Measurements from ENCODE around the gene SMC1B. TPM values are rescaled to one million over a fixed set of nuclear protein-coding genes. Genes with fewer than 3 reads are reported as not detected.
"Not testable (repeated sequence)": the region's sequence is repeated elsewhere in the genome, so short reads cannot be mapped to it uniquely, and the experiment has no call there.

SMC1B gene
- total RNA-seq, 1 donor from 2014 or later = not detected

- Mint-ChIP-seq H3K9me3 (ENCODE audit: unreplicated experiment) (no peaks in the 10 kb centered on the region), H3K4me1 (ENCODE audit: unreplicated experiment) (peaks cover 18% of the 10 kb centered on the region), H3K36me3 (ENCODE audit: low read depth, unreplicated experiment) (no peaks in the 10 kb centered on the region), H3K27ac (ENCODE audit: unreplicated experiment) (no peak overlapping the region), H3K27me3 (ENCODE audit: unreplicated experiment) (peaks cover 3% of the 10 kb centered on the region), H3K4me3 (ENCODE audit: unreplicated experiment) (no peak overlapping the region)
- no peak for TF ChIP-seq CTCF (IDR thresholded peaks at IDR 0.05; ENCODE audit: unreplicated experiment)
- DNase-seq (ENCODE audit: low spot score) = no peak
Observed at GRCh38 chr22:45444168-45444567, 30.8 kb upstream of the SMC1B start.

DNA sequence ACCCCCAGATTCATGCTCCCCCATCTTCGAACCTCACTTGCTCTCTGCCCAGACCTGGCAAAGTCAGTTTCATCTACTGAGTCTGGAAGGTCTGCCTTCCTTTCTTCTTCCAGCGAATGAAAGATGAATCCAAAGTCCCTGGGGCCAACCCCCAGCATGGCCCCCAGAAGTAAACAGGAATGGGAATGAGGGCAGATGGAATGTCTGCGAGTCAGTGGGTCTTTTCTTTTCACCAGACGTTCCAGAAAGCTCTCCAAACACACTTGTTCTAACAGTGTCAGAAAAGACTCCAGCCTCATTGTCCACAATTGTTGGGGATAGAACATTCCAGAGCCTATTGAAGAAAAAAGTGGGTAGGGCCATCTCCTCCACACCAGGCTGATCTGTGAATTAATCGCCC is 28.7 kb upstream of the SMC1B start:
- TF ChIP-seq CTCF (IDR thresholded peaks at IDR 0.05; ENCODE audit: unreplicated experiment) = no peak
- peaks cover 18% of the 10 kb centered on the region for H3K4me1 Mint-ChIP-seq (ENCODE audit: unreplicated experiment)
- peaks cover 6% of the 10 kb centered on the region for H3K27me3 Mint-ChIP-seq (ENCODE audit: unreplicated experiment)
- H3K27ac Mint-ChIP-seq (ENCODE audit: unreplicated experiment) = no peak overlapping the region
- no peaks in the 10 kb centered on the region for H3K9me3 Mint-ChIP-seq (ENCODE audit: unreplicated experiment)
- DNase-seq (ENCODE audit: low spot score) = no peak
- H3K36me3 Mint-ChIP-seq (ENCODE audit: low read depth, unreplicated experiment) = peaks cover 4% of the 10 kb centered on the region
- no peak overlapping the region for H3K4me3 Mint-ChIP-seq (ENCODE audit: unreplicated experiment)

DNA sequence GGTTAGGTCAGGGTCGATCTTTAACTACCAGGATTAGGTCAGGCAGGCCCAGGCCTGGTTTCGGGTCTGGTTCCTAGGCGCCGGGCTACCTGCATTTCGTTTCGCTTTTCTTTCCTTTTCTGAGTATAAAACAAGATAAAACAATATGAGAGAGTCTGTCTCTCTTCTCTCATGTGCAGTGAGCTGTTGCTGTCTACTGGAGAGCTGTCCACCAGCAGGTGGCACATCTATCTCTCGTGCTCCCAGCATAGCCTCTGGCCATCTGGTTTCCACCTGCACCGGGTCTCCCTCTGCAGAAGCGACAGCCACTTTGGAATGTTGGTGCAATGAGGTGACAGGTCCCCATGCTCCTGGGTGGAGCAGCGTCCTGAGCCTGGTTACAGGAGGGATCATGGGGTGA is 27.7 kb upstream of the SMC1B start:
- peaks cover 4% of the 10 kb centered on the region for H3K36me3 Mint-ChIP-seq (ENCODE audit: low read depth, unreplicated experiment)
- no peak overlapping the region for H3K4me3 Mint-ChIP-seq (ENCODE audit: unreplicated experiment)
- H3K27me3 Mint-ChIP-seq (ENCODE audit: unreplicated experiment) = peaks cover 6% of the 10 kb centered on the region
- H3K4me1 Mint-ChIP-seq (ENCODE audit: unreplicated experiment) = peaks cover 18% of the 10 kb centered on the region
- no peak for TF ChIP-seq CTCF (IDR thresholded peaks at IDR 0.05; ENCODE audit: unreplicated experiment)
- DNase-seq (ENCODE audit: low spot score) = peak; percentile 48
- no peak overlapping the region for H3K27ac Mint-ChIP-seq (ENCODE audit: unreplicated experiment)
- H3K9me3 Mint-ChIP-seq (ENCODE audit: unreplicated experiment) = no peaks in the 10 kb centered on the region

DNA sequence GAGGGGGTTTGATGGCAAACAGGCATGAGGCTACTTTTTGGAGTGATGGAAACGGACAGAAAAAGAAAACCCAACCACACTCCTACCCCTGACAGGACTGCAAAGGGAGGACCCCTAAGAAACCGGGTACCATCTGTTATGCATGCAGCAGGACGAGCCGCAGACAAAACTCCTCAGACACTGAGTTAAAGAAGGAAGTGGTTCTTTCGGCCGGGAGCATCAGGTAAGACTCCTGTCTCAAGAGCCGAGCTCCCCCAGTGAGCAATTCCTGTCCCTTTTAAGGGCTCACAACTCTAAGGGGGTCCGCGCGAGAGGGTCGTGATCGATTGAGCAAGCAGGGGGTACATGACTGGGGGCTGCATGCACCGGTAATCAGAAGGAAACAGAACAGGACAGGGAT is 27.3 kb upstream of the SMC1B start:
- not testable (repeated sequence) for H3K36me3 Mint-ChIP-seq (ENCODE audit: low read depth, unreplicated experiment); DNase-seq (ENCODE audit: low spot score); H3K9me3 Mint-ChIP-seq (ENCODE audit: unreplicated experiment); H3K4me3 Mint-ChIP-seq (ENCODE audit: unreplicated experiment); H3K27ac Mint-ChIP-seq (ENCODE audit: unreplicated experiment); H3K27me3 Mint-ChIP-seq (ENCODE audit: unreplicated experiment)
- H3K4me1 Mint-ChIP-seq (ENCODE audit: unreplicated experiment) = peaks cover 19% of the 10 kb centered on the region

GRCh38 chr22:45438336-45438735 is 24.9 kb upstream of the SMC1B start:
- no peak overlapping the region for H3K27ac Mint-ChIP-seq (ENCODE audit: unreplicated experiment)
- H3K4me3 Mint-ChIP-seq (ENCODE audit: unreplicated experiment) = no peak overlapping the region
- DNase-seq (ENCODE audit: low spot score) = no peak
- peaks cover 3% of the 10 kb centered on the region for H3K27me3 Mint-ChIP-seq (ENCODE audit: unreplicated experiment)
- peaks cover 4% of the 10 kb centered on the region for H3K36me3 Mint-ChIP-seq (ENCODE audit: low read depth, unreplicated experiment)
- no peak for TF ChIP-seq CTCF (IDR thresholded peaks at IDR 0.05; ENCODE audit: unreplicated experiment)
- peaks cover 20% of the 10 kb centered on the region for H3K4me1 Mint-ChIP-seq (ENCODE audit: unreplicated experiment)
- H3K9me3 Mint-ChIP-seq (ENCODE audit: unreplicated experiment) = no peaks in the 10 kb centered on the region

DNA sequence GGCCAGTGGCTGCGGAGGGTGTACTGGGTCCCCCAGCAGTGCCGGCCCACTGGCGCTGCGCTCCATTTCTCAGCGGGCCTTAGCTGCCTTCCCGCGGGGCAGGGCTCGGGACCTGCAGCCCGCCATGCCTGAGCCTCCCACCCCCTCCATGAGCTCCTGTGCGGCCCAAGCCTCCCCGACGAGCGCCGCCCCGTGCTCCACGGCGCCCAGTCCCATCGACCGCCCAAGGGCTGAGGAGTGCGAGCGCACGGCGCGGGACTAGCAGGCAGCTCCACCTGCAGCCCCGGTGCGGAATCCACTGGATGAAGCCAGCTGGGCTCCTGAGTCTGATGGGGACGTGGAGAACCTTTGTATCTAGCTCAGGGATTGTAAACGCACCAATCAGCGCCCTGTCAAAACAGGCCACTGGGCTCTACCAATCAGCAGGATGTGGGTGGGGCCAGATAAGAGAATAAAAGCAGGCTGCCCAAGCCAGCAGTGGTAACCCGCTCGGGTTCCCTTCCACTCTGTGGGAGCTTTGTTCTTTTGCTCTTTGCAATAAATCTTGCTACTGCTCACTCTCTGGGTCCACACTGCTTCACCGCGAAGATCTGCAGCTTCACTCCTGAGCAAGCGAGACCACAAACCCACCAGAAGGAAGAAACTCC is 23.6 kb upstream of the SMC1B start:
- H3K4me1 Mint-ChIP-seq (ENCODE audit: unreplicated experiment) = peaks cover 20% of the 10 kb centered on the region
- H3K36me3 Mint-ChIP-seq (ENCODE audit: low read depth, unreplicated experiment); H3K9me3 Mint-ChIP-seq (ENCODE audit: unreplicated experiment); DNase-seq (ENCODE audit: low spot score); H3K27me3 Mint-ChIP-seq (ENCODE audit: unreplicated experiment); H3K4me3 Mint-ChIP-seq (ENCODE audit: unreplicated experiment); H3K27ac Mint-ChIP-seq (ENCODE audit: unreplicated experiment): not testable (repeated sequence)

Data from endothelial cell (in vitro differentiated cells).